OCI-LY7 (cell line): Measurements from ENCODE around the gene RASGRP3. TPM values are rescaled to one million over a fixed set of nuclear protein-coding genes. Genes with fewer than 3 reads are reported as not detected.

Source experiments
- BruUV-seq: library from RNA; stranded (reverse); fragments of 400-500 nt; replicated peaks from 2 replicates; lab custom pipeline; 2021; lab: Mats Ljungman, UMichigan
- CTCF ChIA-PET: fragments of 300-600 bp; sonication (Branson Sonifier 250); formaldehyde crosslinking; loops from one replicate; lab custom pipeline; 2022; ENCODE audit warnings: antibody characterized with exemption; ENCODE audit not compliant: unreplicated experiment; lab: Charles Lee
- POLR2A ChIA-PET: fragments of 300-600 bp; sonication (Branson Sonifier 250); formaldehyde crosslinking; loops from one replicate; lab custom pipeline; 2022; ENCODE audit warnings: antibody characterized with exemption; lab: Charles Lee
- DNase-seq: peaks from one replicate; pipeline ENCODE4 v3.0.0-alpha.2; 2015; ENCODE audit warnings: low spot score
- H2AFZ ChIP-seq: fragments of 200-600 bp; sonication (generic), shearing (Covaris generic); 2 replicates; pipeline ENCODE4 v1.6.1; 2014; ENCODE audit warnings: mild to moderate bottlenecking, antibody characterized with exemption, low read length, moderate library complexity
- H3K27ac ChIP-seq: fragments of 200-600 bp; sonication (generic); 2 replicates; pipeline ENCODE4 v1.5.1; 2014; ENCODE audit warnings: mixed run types, low read depth, mild to moderate bottlenecking, moderate library complexity, low read length, inconsistent platforms; ENCODE audit not compliant: poor library complexity, severe bottlenecking
- H3K36me3 ChIP-seq: fragments of 200-600 bp; sonication (generic); 2 replicates; pipeline ENCODE4 v1.6.1; 2014; ENCODE audit warnings: mild to moderate bottlenecking, antibody characterized with exemption, low read length, moderate library complexity, mixed read lengths; ENCODE audit not compliant: insufficient read depth
- H3K4me1 ChIP-seq: fragments of 200-600 bp; sonication (generic); 2 replicates; pipeline ENCODE4 v1.5.1; 2014; ENCODE audit warnings: mild to moderate bottlenecking, low read length; ENCODE audit not compliant: insufficient read depth, poor library complexity, severe bottlenecking
- H3K4me2 ChIP-seq: fragments of 200-600 bp; sonication (generic); 2 replicates; pipeline ENCODE4 v1.6.1; 2014; ENCODE audit warnings: mild to moderate bottlenecking, low read length
- H3K4me3 ChIP-seq: fragments of 200-600 bp; sonication (generic); 2 replicates; pipeline ENCODE4 v1.5.1; 2014; ENCODE audit warnings: mild to moderate bottlenecking, low read depth, low read length; ENCODE audit not compliant: poor library complexity, severe bottlenecking
- H3K79me2 ChIP-seq: fragments of 200-600 bp; sonication (generic); 2 replicates; pipeline ENCODE4 v1.6.1; 2016; ENCODE audit warnings: low read depth, mild to moderate bottlenecking, low read length, moderate library complexity, mixed read lengths; ENCODE audit not compliant: insufficient read depth
- H3K9me2 ChIP-seq: fragments of 200-600 bp; sonication (generic); 2 replicates; pipeline ENCODE4 v1.6.1; 2016; ENCODE audit warnings: mild to moderate bottlenecking, low read length, mixed read lengths; ENCODE audit not compliant: insufficient read depth
- H3K9me3 ChIP-seq: fragments of 200-600 bp; sonication (generic); 2 replicates; pipeline ENCODE4 v1.6.1; 2014; ENCODE audit warnings: mild to moderate bottlenecking, mixed run types, low read length, mixed read lengths
- H4K20me1 ChIP-seq: fragments of 200-600 bp; sonication (generic); 2 replicates; pipeline ENCODE4 v1.6.1; 2014; ENCODE audit warnings: mild to moderate bottlenecking, antibody characterized with exemption, low read length, moderate library complexity, mixed read lengths; ENCODE audit not compliant: insufficient read depth
- EZH2phosphoT487 ChIP-seq: fragments of 200-600 bp; sonication (generic); IDR thresholded peaks from 2 replicates; pipeline ENCODE4 v1.6.1; 2018; ENCODE audit warnings: low read depth, borderline replicate concordance, mild to moderate bottlenecking, mixed run types, antibody characterized with exemption, low read length, moderate library complexity, mixed read lengths
- intact Hi-C: fragments of 100-400 bp; cut with micrococcal nuclease; formaldehyde crosslinking; loops from one replicate; pipeline ENCODE4 v1.10.0; 2022; ENCODE audit not compliant: unreplicated experiment
- total RNA-seq, 2 experiments: library from RNA; depleted of rRNA in 1 of 2; stranded (reverse); fragments of >200 nt in 1 of 2; shearing (Covaris generic) in 1 of 2; gene quantifications; 2 replicates each; pipeline ENCODE4 v1.2.3, GENCODE V29; 2014 to 2022
- TF ChIP-seq, protein P1 (sequence below): fragments of 200-600 bp; sonication (generic); conservative IDR thresholded peaks from 2 replicates; pipeline ENCODE4 v1.5.1; 2014; ENCODE audit warnings: mild to moderate bottlenecking, antibody characterized with exemption, low read length, moderate library complexity, mixed read lengths

RASGRP3 gene
- total RNA-seq, 2 experiments from 2014 or later = 5.1 to 8.7 TPM

DNA sequence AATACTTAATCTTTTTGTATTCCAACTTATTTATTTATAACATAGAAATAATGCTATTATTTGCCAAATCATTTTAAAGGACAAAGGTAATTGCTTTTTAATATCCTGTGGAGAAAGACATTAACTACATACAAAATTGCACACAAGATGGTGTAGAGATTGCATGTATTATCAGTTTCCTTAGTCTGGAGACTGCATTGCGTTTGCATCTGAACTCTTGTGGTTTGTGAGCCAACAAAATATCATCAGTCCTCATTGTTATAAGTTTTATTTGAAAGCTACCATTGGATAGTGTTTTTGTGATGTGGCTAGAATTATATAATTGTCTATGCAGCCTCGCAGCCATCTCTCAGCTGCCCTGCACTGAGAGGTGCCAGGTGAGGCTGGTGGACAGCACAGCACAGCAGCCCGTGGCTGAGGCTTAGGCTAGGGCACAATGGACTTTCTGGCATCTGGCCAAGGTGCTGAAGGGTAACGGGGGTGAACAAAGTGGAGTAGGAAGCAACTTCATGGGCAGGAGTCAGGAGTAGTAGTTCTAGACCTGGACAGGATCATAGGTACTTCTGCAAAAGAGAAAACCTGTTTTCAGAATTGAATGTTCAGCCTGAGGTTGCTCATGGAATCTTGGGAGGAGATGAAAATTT lies 15.1 kb downstream of the RASGRP3 start:
- Histone ChIP-seq H3K27ac (no peak overlapping the region), H3K9me2 (no peaks in the 10 kb centered on the region), H3K9me3 (peaks cover 15% of the 10 kb centered on the region), H3K4me1 (no peaks in the 10 kb centered on the region), H3K4me2 (no peak overlapping the region), H4K20me1 (no peaks in the 10 kb centered on the region), H3K36me3 (no peaks in the 10 kb centered on the region), H2AFZ (no peak overlapping the region), H3K79me2 (no peaks in the 10 kb centered on the region), H3K4me3 (no peak overlapping the region)
- peak; percentile 24 for DNase-seq
- intact Hi-C loops = no loop called here
- CTCF ChIA-PET = no interaction called here
- TF ChIP-seq EZH2phosphoT487 = no peak
- TF ChIP-seq, protein P1, sequence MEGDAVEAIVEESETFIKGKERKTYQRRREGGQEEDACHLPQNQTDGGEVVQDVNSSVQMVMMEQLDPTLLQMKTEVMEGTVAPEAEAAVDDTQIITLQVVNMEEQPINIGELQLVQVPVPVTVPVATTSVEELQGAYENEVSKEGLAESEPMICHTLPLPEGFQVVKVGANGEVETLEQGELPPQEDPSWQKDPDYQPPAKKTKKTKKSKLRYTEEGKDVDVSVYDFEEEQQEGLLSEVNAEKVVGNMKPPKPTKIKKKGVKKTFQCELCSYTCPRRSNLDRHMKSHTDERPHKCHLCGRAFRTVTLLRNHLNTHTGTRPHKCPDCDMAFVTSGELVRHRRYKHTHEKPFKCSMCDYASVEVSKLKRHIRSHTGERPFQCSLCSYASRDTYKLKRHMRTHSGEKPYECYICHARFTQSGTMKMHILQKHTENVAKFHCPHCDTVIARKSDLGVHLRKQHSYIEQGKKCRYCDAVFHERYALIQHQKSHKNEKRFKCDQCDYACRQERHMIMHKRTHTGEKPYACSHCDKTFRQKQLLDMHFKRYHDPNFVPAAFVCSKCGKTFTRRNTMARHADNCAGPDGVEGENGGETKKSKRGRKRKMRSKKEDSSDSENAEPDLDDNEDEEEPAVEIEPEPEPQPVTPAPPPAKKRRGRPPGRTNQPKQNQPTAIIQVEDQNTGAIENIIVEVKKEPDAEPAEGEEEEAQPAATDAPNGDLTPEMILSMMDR = no peak
- POLR2A ChIA-PET = interaction anchor here (1.0 kb wide), 1 partner anchor 12 kb away, joined by 3 read pairs; no protein-coding TSS in a partner anchor
- BruUV-seq = no TSS peak

DNA sequence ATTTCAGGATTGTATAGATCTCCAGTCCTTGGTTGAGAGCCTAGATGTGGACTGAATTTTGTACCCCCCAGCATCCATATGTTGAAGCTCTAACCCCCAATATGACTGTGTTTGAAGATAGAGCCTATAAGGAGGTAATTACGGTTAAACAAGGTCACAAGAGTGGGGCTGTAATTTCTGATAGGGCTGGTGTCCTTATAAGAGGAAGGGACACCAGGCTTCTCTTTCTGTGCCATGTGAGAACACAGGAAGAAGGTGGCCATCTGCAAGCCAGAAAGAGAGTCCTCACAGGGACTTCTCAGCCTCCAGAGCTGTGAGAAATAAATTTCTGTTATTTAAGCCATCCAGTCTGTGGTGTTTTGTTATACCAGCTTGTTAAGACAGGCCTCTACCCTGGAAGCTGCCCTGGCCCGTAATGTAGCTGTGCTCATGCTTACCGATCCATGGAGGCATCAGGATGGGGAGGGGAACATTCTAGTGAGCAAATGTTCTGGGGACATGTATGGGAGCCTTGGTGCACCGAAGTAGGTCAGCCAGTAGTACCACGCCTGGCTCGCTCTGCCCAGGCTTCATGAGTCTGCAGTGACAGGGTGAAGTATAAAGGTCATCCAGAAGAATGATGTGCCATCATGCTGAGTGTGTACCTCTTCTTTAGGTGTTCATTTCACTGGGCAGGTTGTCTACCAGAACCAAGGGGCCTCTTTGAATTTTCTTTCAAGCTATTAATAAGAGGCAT lies 16.1 kb downstream of the RASGRP3 start:
- no peaks in the 10 kb centered on the region for H3K9me2 ChIP-seq
- no peaks in the 10 kb centered on the region for H3K4me1 ChIP-seq
- H3K79me2 ChIP-seq = no peaks in the 10 kb centered on the region
- intact Hi-C loops = no loop called here
- no peak for DNase-seq
- ChIA-PET POLR2A (interaction anchor here (1.0 kb wide), 1 partner anchor 9 kb away, joined by 3 read pairs; no protein-coding TSS in a partner anchor), CTCF (interaction anchor here (0.7 kb wide), 1 partner anchor 1843 kb away, joined by 3 read pairs; no protein-coding TSS in a partner anchor)
- H3K36me3 ChIP-seq = no peaks in the 10 kb centered on the region
- no TSS peak for BruUV-seq
- H4K20me1 ChIP-seq = no peaks in the 10 kb centered on the region
- no peak overlapping the region for H3K4me2 ChIP-seq
- 0 out of 2 replicates have a peak, but pooled peaks cover 6% of the 10 kb centered on the region for H3K9me3 ChIP-seq
- TF ChIP-seq, protein P1 = no peak
- TF ChIP-seq EZH2phosphoT487 = no peak
- no peak overlapping the region for H3K27ac ChIP-seq
- H3K4me3 ChIP-seq = no peak overlapping the region
- no peak overlapping the region for H2AFZ ChIP-seq
